Stimulated activated naive CD8-positive, alpha-beta T cell treated with anti-CD3 and anti-CD28 coated beads, Interleukin-15, amount 100 ng/mL, for 72 hours (primary cell): Measurements from ENCODE around the gene DAPK2.

Experiments used
- ATAC-seq: fragments of 150-1000 bp; cut with Tn5 transposase; 2 replicates; pipeline ENCODE4 v1.10.0; 2021; ENCODE audit warnings: mild to moderate bottlenecking, moderate library complexity
- DNase-seq, 2 donors: peaks; one replicate each; pipeline ENCODE4 v3.0.0; 2021 to 2022
- H3K27ac Mint-ChIP-seq, 2 donors: one replicate each; pipeline ENCODE4 v1.8.0; 2022; ENCODE audit warnings: mild to moderate bottlenecking in 2 of 2, mixed read lengths in 2 of 2, moderate library complexity in 2 of 2
- H3K27me3 Mint-ChIP-seq: one replicate; pipeline ENCODE4 v1.8.0; 2022; ENCODE audit warnings: mixed read lengths
- H3K4me1 Mint-ChIP-seq: one replicate; pipeline ENCODE4 v1.8.0; 2022; ENCODE audit warnings: mild to moderate bottlenecking, mixed read lengths
- H3K4me3 Mint-ChIP-seq, 2 donors: one replicate each; pipeline ENCODE4 v1.8.0; 2022; ENCODE audit warnings: mild to moderate bottlenecking in 2 of 2, mixed read lengths in 2 of 2, moderate library complexity in 1 of 2
- H3K9me3 Mint-ChIP-seq, 2 donors: one replicate each; pipeline ENCODE4 v1.8.0; 2022; ENCODE audit warnings: mixed read lengths in 2 of 2

DAPK2 gene

DNA sequence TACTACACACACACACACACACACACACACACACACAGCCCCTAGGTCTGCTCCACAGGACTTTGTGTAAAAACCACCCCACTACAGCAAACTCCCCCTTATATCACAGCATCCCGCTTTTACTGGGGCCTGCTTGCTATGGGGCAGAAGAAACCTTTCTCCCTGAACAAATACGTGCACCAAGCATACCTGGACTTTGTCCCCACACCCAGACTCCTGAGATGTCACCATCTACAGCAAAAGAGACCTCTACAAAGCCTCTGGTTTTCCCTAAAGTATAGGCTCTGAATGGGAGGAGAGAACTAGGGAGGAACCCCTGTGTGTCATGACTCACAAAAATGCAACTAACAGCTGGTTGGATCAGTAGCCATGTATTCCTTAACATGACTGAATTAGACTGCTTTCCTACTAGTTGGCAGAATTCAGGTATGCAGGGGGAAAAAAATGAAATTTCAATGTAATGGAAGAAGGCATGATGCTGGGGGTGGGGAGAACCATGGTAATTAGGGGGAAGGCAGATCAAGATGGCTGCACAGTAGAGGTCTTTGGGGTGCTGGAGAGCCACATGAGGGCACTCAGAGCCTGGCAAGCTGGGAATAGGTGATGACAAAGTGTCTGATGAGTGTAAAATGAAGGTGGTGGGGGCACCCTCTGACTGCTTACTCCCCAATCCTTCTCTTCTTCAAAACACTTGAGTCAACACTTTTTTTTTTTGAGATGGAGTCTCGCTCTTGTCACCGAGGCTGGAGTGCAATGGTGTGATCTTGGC is 45.9 kb downstream of the DAPK2 start:
- DNase-seq, result no peak

GRCh38 chr15:63999177-63999576 is 47.1 kb downstream of the DAPK2 start:
- peaks cover 20% of the 10 kb centered on the region for H3K4me1 Mint-ChIP-seq
- ATAC-seq (no peak), DNase-seq (no peak)
- H3K9me3 Mint-ChIP-seq, result no peaks in the 10 kb centered on the region
- no peak overlapping the region for H3K4me3 Mint-ChIP-seq
- H3K27ac Mint-ChIP-seq, result no peak overlapping the region
- peaks cover 24% of the 10 kb centered on the region for H3K27me3 Mint-ChIP-seq

More for the DNA sequence above, 45.9 kb downstream of the DAPK2 start:
- no peak for ATAC-seq
- peaks cover 20% of the 10 kb centered on the region for H3K4me1 Mint-ChIP-seq
- peaks cover 24% of the 10 kb centered on the region for H3K27me3 Mint-ChIP-seq
- H3K27ac Mint-ChIP-seq, result no peak overlapping the region
- H3K9me3 Mint-ChIP-seq, result no peaks in the 10 kb centered on the region
- no peak overlapping the region for H3K4me3 Mint-ChIP-seq

- ATAC-seq (peak; percentile 31), DNase-seq (no peak)
- Mint-ChIP-seq H3K4me1 (peaks cover 20% of the 10 kb centered on the region), H3K4me3 (no peak overlapping the region), H3K27ac (no peak overlapping the region), H3K9me3 (no peaks in the 10 kb centered on the region), H3K27me3 (peaks cover 24% of the 10 kb centered on the region)
These were observed 47.8 kb downstream of the DAPK2 start for GRCh38 chr15:63998489-63998888.

DNA sequence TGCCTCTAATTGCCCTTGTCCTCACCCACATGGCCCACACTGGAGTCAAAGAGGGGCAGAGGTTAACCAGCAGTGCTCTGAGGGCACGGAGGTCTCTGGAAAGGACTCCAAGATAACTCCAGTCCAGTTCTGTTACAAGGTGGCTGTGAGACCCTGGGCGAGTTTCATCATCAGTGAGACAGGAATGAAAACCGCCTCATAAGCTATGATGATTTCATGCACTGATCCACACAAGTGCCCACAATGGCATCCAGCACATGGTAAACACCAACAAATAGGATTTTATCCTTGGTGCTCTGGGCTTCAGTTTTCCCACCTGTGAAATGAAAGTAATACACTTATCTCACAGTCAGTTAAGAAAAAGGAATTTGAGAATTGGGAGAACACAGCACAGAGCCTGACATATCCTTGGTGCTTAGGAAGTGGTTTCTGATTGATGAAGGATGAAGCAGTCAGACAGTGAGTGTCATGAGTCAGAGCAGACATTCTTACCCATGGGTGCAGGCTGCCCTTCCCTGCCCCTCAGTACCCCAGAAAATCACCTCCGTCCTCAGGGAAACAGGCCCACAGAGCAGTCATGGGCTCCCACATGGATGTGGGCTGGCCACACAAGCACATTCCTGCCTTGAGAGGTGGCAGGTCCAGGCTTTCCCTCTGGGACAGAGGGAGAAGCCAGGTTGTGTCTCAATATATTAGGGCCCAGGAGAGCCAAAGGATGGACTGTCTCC is 48.4 kb downstream of the DAPK2 start:
- H3K4me1 Mint-ChIP-seq, result peaks cover 20% of the 10 kb centered on the region
- no peak overlapping the region for H3K27ac Mint-ChIP-seq
- H3K27me3 Mint-ChIP-seq, result peaks cover 24% of the 10 kb centered on the region
- DNase-seq, result no peak
- ATAC-seq, result peak; percentile 70
- no peaks in the 10 kb centered on the region for H3K9me3 Mint-ChIP-seq
- H3K4me3 Mint-ChIP-seq, result no peak overlapping the region

DNA sequence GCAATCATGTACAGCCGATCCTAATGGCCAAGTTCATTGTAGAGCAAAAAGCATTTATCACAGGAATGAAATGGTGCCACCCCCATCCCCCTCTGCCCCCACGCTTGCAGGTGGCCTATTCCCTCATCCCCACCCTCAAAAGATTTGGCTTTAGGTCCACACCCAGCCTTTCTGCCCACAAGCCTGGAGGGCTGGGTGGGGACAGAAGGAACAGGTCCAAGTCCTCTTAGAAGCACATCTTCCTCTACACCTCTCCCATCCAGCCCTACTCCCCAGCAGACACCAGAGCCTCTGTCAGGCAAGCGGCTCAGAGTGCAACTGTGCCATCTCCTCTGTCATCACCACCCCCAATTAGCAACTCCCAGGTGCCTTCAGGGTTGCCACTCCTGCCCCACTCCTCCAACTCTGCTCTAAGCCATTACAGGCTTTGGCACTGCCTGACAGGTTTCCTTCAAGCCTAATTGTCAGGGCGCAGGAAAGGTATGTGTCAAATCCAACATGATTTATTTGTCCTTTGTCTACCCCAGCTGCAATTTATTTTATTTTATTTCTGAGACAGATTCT is 49.4 kb downstream of the DAPK2 start:
- peaks cover 22% of the 10 kb centered on the region for H3K27me3 Mint-ChIP-seq
- H3K27ac Mint-ChIP-seq, result peak overlapping the region in 1 of 2 donors; percentile 62
- DNase-seq (no peak), ATAC-seq (no peak)
- H3K4me3 Mint-ChIP-seq, result no peak overlapping the region
- H3K4me1 Mint-ChIP-seq, result peaks cover 27% of the 10 kb centered on the region
- H3K9me3 Mint-ChIP-seq, result no peaks in the 10 kb centered on the region

GRCh38 chr15:63995789-63996188 is 50.5 kb downstream of the DAPK2 start:
- Mint-ChIP-seq H3K4me3 (no peak overlapping the region), H3K4me1 (peaks cover 30% of the 10 kb centered on the region), H3K9me3 (no peaks in the 10 kb centered on the region), H3K27me3 (peaks cover 11% of the 10 kb centered on the region), H3K27ac (no peak overlapping the region)
- ATAC-seq, result no peak
- DNase-seq, result no peak

- ATAC-seq (no peak), DNase-seq (no peak)
- no peaks in the 10 kb centered on the region for H3K9me3 Mint-ChIP-seq
- peaks cover 34% of the 10 kb centered on the region for H3K4me1 Mint-ChIP-seq
- no peak overlapping the region for H3K4me3 Mint-ChIP-seq
- H3K27me3 Mint-ChIP-seq, result no peaks in the 10 kb centered on the region
- H3K27ac Mint-ChIP-seq, result no peak overlapping the region
These were observed 52.1 kb downstream of the DAPK2 start for GRCh38 chr15:63994073-63994600.

- no peak for ATAC-seq
- Mint-ChIP-seq H3K27ac (peak overlapping the region in 1 of 2 donors; percentile 29), H3K27me3 (no peaks in the 10 kb centered on the region), H3K4me1 (peaks cover 23% of the 10 kb centered on the region), H3K9me3 (no peaks in the 10 kb centered on the region), H3K4me3 (no peak overlapping the region)
- no peak for DNase-seq
These were observed 54.0 kb downstream of the DAPK2 start for GRCh38 chr15:63992300-63992699.

DNA sequence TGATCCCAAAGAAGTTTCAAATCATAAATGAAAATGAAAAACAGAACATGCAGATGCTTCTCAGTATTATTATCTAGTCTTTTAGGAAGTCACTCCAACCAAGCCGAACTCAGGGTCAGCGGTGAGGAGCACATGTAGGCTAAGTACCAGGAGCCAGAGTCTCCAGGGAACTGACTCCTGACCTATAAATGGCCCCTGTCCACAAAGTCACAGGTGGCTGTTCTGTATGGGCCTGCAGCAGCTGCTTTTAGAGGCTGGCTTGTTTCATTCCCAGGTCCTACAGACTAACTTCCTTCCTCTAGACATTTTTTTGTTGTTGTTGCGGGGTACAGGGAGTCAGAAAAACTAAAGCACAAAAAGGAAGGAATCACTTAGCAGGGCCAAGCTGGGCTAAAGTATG is 54.6 kb downstream of the DAPK2 start:
- Mint-ChIP-seq H3K4me1 (peaks cover 23% of the 10 kb centered on the region), H3K27me3 (no peaks in the 10 kb centered on the region), H3K27ac (peak overlapping the region in 1 of 2 donors; percentile 50), H3K9me3 (no peaks in the 10 kb centered on the region), H3K4me3 (no peak overlapping the region)
- ATAC-seq, result no peak
- no peak for DNase-seq

DNA sequence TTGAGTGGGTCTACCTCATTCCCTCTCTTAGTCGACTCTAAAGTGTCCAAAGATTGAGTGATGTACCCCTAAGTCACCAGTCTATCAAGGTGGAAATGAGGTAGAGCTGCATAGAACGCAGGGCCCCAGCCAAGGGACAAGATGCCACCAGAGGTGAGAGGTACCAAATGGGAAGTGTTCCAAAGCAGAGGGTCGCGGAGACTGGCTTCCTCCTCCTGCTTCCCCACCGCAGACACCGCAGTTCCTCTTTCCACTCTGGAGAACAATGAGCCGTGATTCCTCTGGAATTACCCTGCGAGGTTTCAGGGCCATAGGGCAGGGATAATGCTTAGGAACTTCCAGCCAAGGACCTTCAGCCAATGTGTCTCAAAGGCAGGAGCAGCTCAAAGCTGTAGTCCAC is 55.8 kb downstream of the DAPK2 start:
- no peak for ATAC-seq
- DNase-seq, result no peak
- Mint-ChIP-seq H3K4me3 (no peak overlapping the region), H3K9me3 (no peaks in the 10 kb centered on the region), H3K27ac (no peak overlapping the region), H3K27me3 (no peaks in the 10 kb centered on the region), H3K4me1 (peaks cover 23% of the 10 kb centered on the region)

GRCh38 chr15:63987796-63988378 is 58.4 kb downstream of the DAPK2 start:
- no peaks in the 10 kb centered on the region for H3K27me3 Mint-ChIP-seq
- no peak overlapping the region for H3K4me3 Mint-ChIP-seq
- DNase-seq (no peak), ATAC-seq (no peak)
- H3K4me1 Mint-ChIP-seq, result peaks cover 32% of the 10 kb centered on the region
- H3K9me3 Mint-ChIP-seq, result no peaks in the 10 kb centered on the region
- H3K27ac Mint-ChIP-seq, result no peak overlapping the region

- peaks cover 27% of the 10 kb centered on the region for H3K4me1 Mint-ChIP-seq
- no peaks in the 10 kb centered on the region for H3K9me3 Mint-ChIP-seq
- no peak for DNase-seq
- no peak overlapping the region for H3K4me3 Mint-ChIP-seq
- H3K27me3 Mint-ChIP-seq, result no peaks in the 10 kb centered on the region
- no peak overlapping the region for H3K27ac Mint-ChIP-seq
- ATAC-seq, result peak; percentile 68
These were observed 59.4 kb downstream of the DAPK2 start for GRCh38 chr15:63986751-63987341.

- no peaks in the 10 kb centered on the region for H3K27me3 Mint-ChIP-seq
- peaks cover 22% of the 10 kb centered on the region for H3K4me1 Mint-ChIP-seq
- no peaks in the 10 kb centered on the region for H3K9me3 Mint-ChIP-seq
- no peak overlapping the region for H3K27ac Mint-ChIP-seq
- no peak overlapping the region for H3K4me3 Mint-ChIP-seq
- DNase-seq, result no peak
- ATAC-seq, result no peak
These were observed 60.1 kb downstream of the DAPK2 start for GRCh38 chr15:63986185-63986680.

DNA sequence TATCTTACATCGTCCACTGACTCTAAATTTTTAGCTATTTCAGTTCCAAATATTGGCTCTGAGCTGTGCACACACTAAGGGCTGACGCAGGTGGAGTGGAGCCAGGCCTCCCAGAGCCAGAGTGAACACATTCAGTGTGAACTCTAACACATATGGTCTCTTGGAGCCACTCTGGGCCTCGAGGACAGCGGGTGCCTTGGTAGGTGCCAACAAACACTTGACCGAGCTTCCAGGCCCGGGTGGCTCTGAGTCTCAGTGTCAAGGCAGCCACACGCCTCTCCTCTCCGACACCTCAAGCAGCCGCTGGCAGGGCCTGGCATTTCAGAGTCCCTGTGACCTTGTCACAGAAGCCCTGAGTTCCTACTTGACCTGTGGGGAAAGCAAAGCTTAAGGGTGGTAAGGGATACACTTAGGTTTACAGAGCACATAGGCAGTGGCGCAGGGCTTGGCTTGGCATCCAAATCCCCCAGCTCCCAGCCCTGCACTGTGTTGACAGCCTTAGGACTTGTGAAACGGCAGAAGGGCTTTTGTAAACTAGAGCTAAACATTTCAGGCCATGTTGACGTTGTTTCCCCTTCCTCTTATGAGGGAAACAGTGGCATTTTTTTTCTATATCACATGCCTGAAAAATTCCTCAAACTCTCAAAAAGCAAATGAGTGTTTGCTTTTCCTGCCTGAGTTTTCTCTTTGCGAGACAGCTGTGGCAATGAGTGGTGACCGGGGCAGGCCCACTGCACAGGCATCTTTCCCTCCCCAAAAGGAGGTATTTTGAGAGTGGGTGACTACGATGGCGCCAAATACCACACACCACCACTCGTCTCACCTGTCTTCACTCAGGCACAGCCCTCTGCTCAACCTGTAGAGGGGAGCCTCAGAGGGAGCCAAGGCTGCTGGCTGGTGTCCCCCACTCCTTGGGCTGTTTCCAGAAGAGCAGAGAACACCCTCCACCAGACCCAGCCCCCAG is 60.8 kb downstream of the DAPK2 start:
- Mint-ChIP-seq H3K27me3 (no peaks in the 10 kb centered on the region), H3K9me3 (no peaks in the 10 kb centered on the region), H3K4me1 (peaks cover 16% of the 10 kb centered on the region), H3K27ac (peak overlapping the region in 1 of 2 donors; percentile 85), H3K4me3 (no peak overlapping the region)
- ATAC-seq (no peak), DNase-seq (no peak)
